Measurements from ENCODE around the gene GADD45B. TPM values are rescaled to one million over a fixed set of nuclear protein-coding genes. Genes with fewer than 3 reads are reported as not detected.

GADD45B gene
- total RNA-seq, 1 experiment from 2014 or later, result 37.9 TPM

- Histone ChIP-seq H4K20me1 (ENCODE audit: insufficient read depth) (no peaks in the 10 kb centered on the region), H3K27ac (ENCODE audit: low read depth, low read length) (no peak overlapping the region), H3K27me3 (ENCODE audit: insufficient read depth, low read length) (no peaks in the 10 kb centered on the region), H3K4me2 (ENCODE audit: low read length) (no peak overlapping the region), H3K9me2 (ENCODE audit: insufficient read depth) (no peaks in the 10 kb centered on the region), H3K4me3 (replicated peaks in 1 of 2; ENCODE audit: low read depth in 1 of 2, low read length in 2 of 2) (no peak overlapping the region), H3K9ac (ENCODE audit: low read length) (no peak overlapping the region), H3K9me3 (ENCODE audit: control insufficient read depth in 1 of 2, insufficient read depth in 1 of 2, low read depth in 1 of 2, low read length in 2 of 2) (0 out of 4 replicates have a peak, but pooled peaks cover 0 to 2% of the 10 kb centered on the region in 2 experiments), H2AFZ (ENCODE audit: low read depth, low read length, poor library complexity, severe bottlenecking) (no peak overlapping the region), H3K79me2 (ENCODE audit: insufficient read depth, low read length) (no peaks in the 10 kb centered on the region), H3K36me3 (ENCODE audit: control insufficient read depth in 1 of 2, insufficient read depth in 2 of 2, low read length in 2 of 2) (no peaks in the 10 kb centered on the region), H3K4me1 (ENCODE audit: control insufficient read depth in 1 of 2, insufficient read depth in 2 of 2, low read length in 2 of 2) (peaks cover 24 to 70% of the 10 kb centered on the region in 2 experiments)
- intact Hi-C loops (cut with micrococcal nuclease), result no loop called here
- ChIA-PET RAD21 (ENCODE audit: low non-redundant PET in 1 of 2, low total read pairs in 2 of 2, uncharacterized antibody in 2 of 2, unreplicated experiment in 2 of 2) (no interaction called here), POLR2A (interaction anchor here (4.9 kb wide), 1 partner anchor 21 kb away, joined by 46 read pairs; the partner anchor contains the start of gene GADD45B), CTCF (interaction anchor here (1.5 kb wide), 1 partner anchor 83 kb away, joined by 3 read pairs; no protein-coding TSS in a partner anchor)
- TF ChIP-seq POLR2AphosphoS5 (IDR thresholded peaks at IDR 0.05; ENCODE audit: low read depth, low read length) (no peak), SP1 (IDR thresholded peaks at IDR 0.05; ENCODE audit: low read depth) (no peak), EZH2phosphoT487 (IDR thresholded peaks at IDR 0.05; ENCODE audit: borderline replicate concordance) (no peak), ZNF274 (IDR thresholded peaks at IDR 0.05; ENCODE audit: low read depth, low read length) (no peak), SRF (IDR thresholded peaks at IDR 0.05; ENCODE audit: low read depth) (no peak), ELF1 (IDR thresholded peaks at IDR 0.05; ENCODE audit: borderline replicate concordance, low read depth) (no peak)
- no TSS peak for BruUV-seq (replicated peaks)
- ATAC-seq, result no peak
- DNase-seq (ENCODE audit: low read depth, low spot score), result no peak
These were observed 21.3 kb downstream of the GADD45B start for GRCh38 chr19:2497186-2497585.

GRCh38 chr19:2500156-2500555, 24.2 kb downstream of the GADD45B start:
- ATAC-seq (no peak), DNase-seq (ENCODE audit: low read depth, low spot score) (no peak)
- intact Hi-C loops (cut with micrococcal nuclease), result no loop called here
- ChIA-PET CTCF (no interaction called here), RAD21 (ENCODE audit: low non-redundant PET in 1 of 2, low total read pairs in 2 of 2, uncharacterized antibody in 2 of 2, unreplicated experiment in 2 of 2) (no interaction called here), POLR2A (no interaction called here)
- H3K27ac ChIP-seq (ENCODE audit: low read depth, low read length), result no peak overlapping the region
- no peaks in the 10 kb centered on the region for H3K36me3 ChIP-seq (ENCODE audit: control insufficient read depth in 1 of 2, insufficient read depth in 2 of 2, low read length in 2 of 2)
- peaks cover 34 to 67% of the 10 kb centered on the region in 2 experiments for H3K4me1 ChIP-seq (ENCODE audit: control insufficient read depth in 1 of 2, insufficient read depth in 2 of 2, low read length in 2 of 2)
- 0 out of 4 replicates have a peak, but pooled peaks cover 0 to 2% of the 10 kb centered on the region in 2 experiments for H3K9me3 ChIP-seq (ENCODE audit: control insufficient read depth in 1 of 2, insufficient read depth in 1 of 2, low read depth in 1 of 2, low read length in 2 of 2)
- H3K4me3 ChIP-seq (replicated peaks in 1 of 2; ENCODE audit: low read depth in 1 of 2, low read length in 2 of 2), result no peak overlapping the region
- no peak overlapping the region for H3K4me2 ChIP-seq (ENCODE audit: low read length)
- H3K79me2 ChIP-seq (ENCODE audit: insufficient read depth, low read length), result no peaks in the 10 kb centered on the region
- H2AFZ ChIP-seq (ENCODE audit: low read depth, low read length, poor library complexity, severe bottlenecking), result no peak overlapping the region
- H3K9me2 ChIP-seq (ENCODE audit: insufficient read depth), result no peaks in the 10 kb centered on the region
- no peak overlapping the region for H3K9ac ChIP-seq (ENCODE audit: low read length)
- H4K20me1 ChIP-seq (ENCODE audit: insufficient read depth), result no peaks in the 10 kb centered on the region
- no TSS peak for BruUV-seq (replicated peaks)
- no peaks in the 10 kb centered on the region for H3K27me3 ChIP-seq (ENCODE audit: insufficient read depth, low read length)
- TF ChIP-seq CTCF (IDR thresholded peaks at IDR 0.05 in 2 of 3, conservative IDR thresholded peaks at IDR 0.05 in 1 of 3; ENCODE audit: borderline replicate concordance in 1 of 3, insufficient read depth in 1 of 3, low read depth in 2 of 3, low read length in 2 of 3) (no peak), ZBTB33 (IDR thresholded peaks at IDR 0.05; ENCODE audit: extremely low read depth, insufficient replicate concordance, low read length) (no peak), POLR2AphosphoS5 (IDR thresholded peaks at IDR 0.05; ENCODE audit: low read depth, low read length) (no peak), ELF1 (IDR thresholded peaks at IDR 0.05; ENCODE audit: borderline replicate concordance, low read depth) (no peak), TCF7L2 (IDR thresholded peaks at IDR 0.05; ENCODE audit: borderline replicate concordance, extremely low read depth, insufficient read depth, insufficient read length) (no peak), ZNF274 (IDR thresholded peaks at IDR 0.05; ENCODE audit: low read depth, low read length) (no peak), POLR2A (IDR thresholded peaks at IDR 0.05; ENCODE audit: borderline replicate concordance, extremely low read depth, insufficient read depth, insufficient read length) (no peak), EZH2phosphoT487 (IDR thresholded peaks at IDR 0.05; ENCODE audit: borderline replicate concordance) (no peak), REST (IDR thresholded peaks at IDR 0.05; ENCODE audit: low read depth) (no peak)

Measured in HCT116 (cell line).